Measurements from ENCODE around the gene EVI2A.
"Not testable (repeated sequence)": the region's sequence is repeated elsewhere in the genome, so short reads cannot be mapped to it uniquely, and the experiment has no call there.

EVI2A gene

DNA sequence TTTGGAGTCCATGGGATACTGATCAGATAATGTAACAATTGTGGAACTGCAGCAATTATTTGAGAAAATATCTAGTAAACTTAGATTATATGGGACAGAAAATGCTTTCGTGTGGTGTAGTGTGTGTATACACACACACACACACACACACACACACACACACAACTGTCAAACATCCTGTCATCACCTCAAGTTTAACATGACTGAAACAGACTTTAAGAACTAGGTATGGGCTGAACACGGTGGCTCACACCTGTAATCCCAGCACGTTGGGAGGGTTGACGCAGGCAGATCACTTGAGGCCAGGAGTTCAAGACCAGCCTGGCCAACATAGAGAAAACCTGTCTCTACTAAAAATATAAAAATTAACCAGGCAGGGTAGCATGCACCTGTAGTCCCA is 544 bp upstream of the EVI2A start:
- DNase-seq (ENCODE audit: low spot score), result no peak
- no peaks in the 10 kb centered on the region for H3K9me3 Mint-ChIP-seq
- H3K4me1 Mint-ChIP-seq (ENCODE audit: low read depth), result peaks cover 24% of the 10 kb centered on the region
- H3K36me3 Mint-ChIP-seq (ENCODE audit: low read depth), result peaks cover 29% of the 10 kb centered on the region
- peak overlapping the region; percentile 94 for H3K27ac Mint-ChIP-seq
- peak overlapping the region; percentile 86 for H3K4me3 Mint-ChIP-seq
- no peaks in the 10 kb centered on the region for H3K27me3 Mint-ChIP-seq (ENCODE audit: low read depth)

DNA sequence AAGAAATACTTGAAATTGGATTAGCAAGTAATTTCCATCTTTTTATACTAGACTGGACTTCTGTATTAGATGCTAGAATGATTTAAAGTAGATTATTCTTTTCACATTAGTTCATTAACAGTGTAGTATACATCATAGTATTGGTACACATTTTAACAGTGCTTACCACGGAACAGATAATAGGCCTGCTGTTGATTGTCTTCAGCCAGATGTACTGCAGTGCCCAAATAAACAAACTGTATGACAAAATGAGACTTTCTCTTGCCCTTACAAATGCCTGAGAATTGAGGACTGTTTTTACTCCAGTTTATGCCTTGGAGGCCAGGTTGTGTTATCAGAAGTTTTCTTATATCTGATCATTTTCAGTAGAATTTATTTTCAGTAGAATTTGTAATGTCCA is 631 bp downstream of the EVI2A start:
- Mint-ChIP-seq H3K4me3 (peak overlapping the region; percentile 86), H3K27me3 (ENCODE audit: low read depth) (no peaks in the 10 kb centered on the region), H3K4me1 (ENCODE audit: low read depth) (peaks cover 30% of the 10 kb centered on the region), H3K9me3 (no peaks in the 10 kb centered on the region), H3K27ac (peak overlapping the region; percentile 94), H3K36me3 (ENCODE audit: low read depth) (peaks cover 37% of the 10 kb centered on the region)
- DNase-seq (ENCODE audit: low spot score), result no peak

DNA sequence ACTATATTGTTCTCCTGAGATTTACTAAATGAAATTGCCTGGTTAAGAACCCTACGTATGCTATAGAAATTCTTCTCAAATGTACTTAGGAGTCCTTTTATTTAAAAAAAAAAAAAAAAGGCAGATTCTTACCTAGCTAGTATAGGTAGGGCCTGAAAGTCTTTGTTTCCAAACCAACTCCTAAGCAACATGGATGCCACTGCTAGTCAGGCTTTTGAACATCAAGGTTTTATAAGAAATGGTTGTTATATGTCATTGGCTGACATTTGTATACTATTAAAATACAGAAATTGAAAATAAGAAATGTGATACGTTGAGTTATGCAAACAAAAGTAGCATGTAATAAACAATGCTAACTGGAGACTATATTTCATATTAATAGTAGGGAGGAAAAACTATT is 1.2 kb downstream of the EVI2A start:
- peak overlapping the region; percentile 94 for H3K27ac Mint-ChIP-seq
- peaks cover 37% of the 10 kb centered on the region for H3K36me3 Mint-ChIP-seq (ENCODE audit: low read depth)
- H3K4me3 Mint-ChIP-seq, result peak overlapping the region; percentile 86
- no peaks in the 10 kb centered on the region for H3K9me3 Mint-ChIP-seq
- no peak for DNase-seq (ENCODE audit: low spot score)
- H3K27me3 Mint-ChIP-seq (ENCODE audit: low read depth), result no peaks in the 10 kb centered on the region
- H3K4me1 Mint-ChIP-seq (ENCODE audit: low read depth), result peaks cover 34% of the 10 kb centered on the region

DNA sequence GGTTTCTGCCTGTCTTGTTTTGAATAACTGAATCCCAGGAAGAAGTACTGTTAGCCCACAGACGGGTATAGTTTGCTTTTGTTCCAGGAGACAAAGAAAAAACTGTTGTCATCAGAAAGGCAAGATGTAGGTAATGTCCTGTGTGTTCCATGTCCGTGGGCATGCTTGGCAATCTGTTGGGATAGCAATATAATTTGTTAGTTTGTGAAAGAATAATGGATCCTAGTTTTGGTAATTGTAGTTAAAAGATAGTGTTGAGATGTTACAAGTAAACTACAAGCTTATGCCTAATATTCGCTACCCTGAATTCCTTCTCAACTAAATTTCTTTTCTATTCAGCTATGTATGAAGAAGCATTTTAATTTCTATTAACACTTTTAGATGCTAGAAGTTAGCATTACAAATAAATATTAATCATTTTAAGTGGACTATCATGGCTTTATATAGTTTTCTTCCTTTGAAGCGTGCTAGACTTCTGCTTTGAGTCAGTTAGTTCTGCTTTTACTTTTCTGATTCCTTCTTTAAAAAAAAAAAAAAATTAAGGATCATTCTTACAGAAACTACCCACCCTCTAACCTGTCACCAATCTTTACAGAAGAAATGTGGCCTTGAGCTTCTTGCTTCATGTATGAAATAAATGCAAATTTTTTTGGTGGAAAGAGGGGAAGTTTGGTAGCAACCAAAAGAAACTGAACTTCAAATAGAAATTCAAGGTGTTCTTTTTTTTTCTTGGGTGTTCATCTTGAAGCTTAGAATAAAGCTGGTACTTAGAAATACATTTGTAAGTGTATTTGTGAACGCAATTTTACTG is 2.4 kb downstream of the EVI2A start:
- Mint-ChIP-seq H3K36me3 (ENCODE audit: low read depth) (peaks cover 44% of the 10 kb centered on the region), H3K9me3 (no peaks in the 10 kb centered on the region), H3K27me3 (ENCODE audit: low read depth) (no peaks in the 10 kb centered on the region), H3K4me3 (peak overlapping the region; percentile 86), H3K27ac (peak overlapping the region; percentile 94), H3K4me1 (ENCODE audit: low read depth) (peaks cover 44% of the 10 kb centered on the region)
- no peak for DNase-seq (ENCODE audit: low spot score)

DNA sequence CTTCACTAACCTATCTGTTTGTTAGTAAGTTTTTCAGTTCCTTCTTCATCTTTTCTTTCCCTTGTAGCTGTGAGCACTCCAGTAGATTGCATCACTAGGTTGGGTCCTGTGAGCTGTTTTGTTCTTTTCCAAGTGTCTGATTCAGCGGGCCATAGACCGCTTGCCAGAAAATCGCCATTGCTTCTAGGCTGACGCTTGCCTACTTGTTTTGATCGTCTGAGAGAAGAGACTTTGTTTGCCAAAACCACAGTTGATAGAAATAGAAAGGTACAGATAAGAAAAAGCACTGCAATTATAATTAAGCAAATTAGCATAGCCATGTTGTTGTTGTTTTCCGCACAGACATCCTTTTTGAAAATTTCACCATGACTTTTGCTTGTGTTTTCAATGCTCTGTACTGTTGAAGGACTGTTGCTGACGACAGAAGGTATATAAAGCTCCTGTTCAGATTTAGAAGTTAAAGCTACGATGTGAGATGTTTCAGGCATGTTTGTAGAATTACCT is 3.1 kb downstream of the EVI2A start:
- Mint-ChIP-seq H3K4me3 (peak overlapping the region; percentile 86), H3K36me3 (ENCODE audit: low read depth) (peaks cover 45% of the 10 kb centered on the region), H3K27me3 (ENCODE audit: low read depth) (no peaks in the 10 kb centered on the region), H3K27ac (peak overlapping the region; percentile 94), H3K9me3 (no peaks in the 10 kb centered on the region), H3K4me1 (ENCODE audit: low read depth) (peaks cover 41% of the 10 kb centered on the region)
- peak; percentile 66 for DNase-seq (ENCODE audit: low spot score)

DNA sequence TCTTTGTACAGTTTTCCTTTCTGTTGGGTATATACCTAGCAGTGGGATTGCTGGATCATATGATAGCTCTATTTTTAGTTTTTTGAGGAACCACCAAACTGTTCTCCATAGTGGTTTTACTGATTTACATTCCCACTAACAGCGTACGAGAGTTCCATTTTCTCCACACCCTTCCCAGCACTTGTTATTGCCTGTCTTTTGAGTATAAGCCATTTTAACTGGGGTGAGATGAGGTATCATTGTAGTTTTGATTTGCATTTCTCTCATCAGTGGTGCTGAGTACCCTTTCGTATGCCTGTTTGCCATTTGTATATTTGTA is 6.7 kb downstream of the EVI2A start:
- peak overlapping the region; percentile 98 for H3K27ac Mint-ChIP-seq
- peak overlapping the region; percentile 95 for H3K4me3 Mint-ChIP-seq
- H3K36me3 Mint-ChIP-seq (ENCODE audit: low read depth), result peaks cover 63% of the 10 kb centered on the region
- H3K9me3 Mint-ChIP-seq, result no peaks in the 10 kb centered on the region
- peaks cover 42% of the 10 kb centered on the region for H3K4me1 Mint-ChIP-seq (ENCODE audit: low read depth)
- no peaks in the 10 kb centered on the region for H3K27me3 Mint-ChIP-seq (ENCODE audit: low read depth)
- DNase-seq (ENCODE audit: low spot score), result no peak

DNA sequence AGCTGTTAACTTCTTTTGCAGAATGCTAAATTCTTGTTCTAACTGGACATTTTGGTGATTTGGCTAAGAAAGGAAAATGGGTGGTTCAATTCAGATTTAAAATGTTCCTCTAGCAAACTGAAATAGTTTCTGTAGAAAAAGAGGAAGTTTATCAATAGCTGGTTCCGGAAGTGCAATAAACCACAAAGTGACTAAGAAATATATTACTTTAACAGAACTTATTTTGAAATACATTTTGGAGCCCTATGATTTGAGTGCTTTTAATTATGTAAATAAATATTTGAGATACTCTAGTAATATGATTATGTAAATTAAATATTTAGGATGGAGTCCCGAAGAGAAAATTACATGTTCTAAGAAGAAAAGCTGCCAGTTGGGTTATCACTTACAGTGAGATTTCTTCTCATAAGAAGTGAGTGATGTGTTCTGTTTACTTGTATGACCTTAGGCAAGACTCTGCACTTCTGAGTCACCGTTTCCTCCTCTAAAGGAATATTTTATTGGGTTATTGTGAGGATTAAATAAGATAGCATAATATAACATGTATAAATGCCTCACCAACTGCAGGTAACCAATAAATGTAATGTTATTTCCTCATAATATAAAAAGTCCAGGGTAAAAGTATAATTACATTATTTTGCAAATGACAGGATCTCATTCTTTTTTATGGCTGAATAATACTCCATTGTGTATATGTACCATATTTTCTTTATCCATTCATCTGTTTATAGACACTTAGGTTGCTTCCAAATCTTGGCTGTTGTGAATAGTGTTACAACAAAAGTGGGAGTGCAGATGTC is 7.2 kb downstream of the EVI2A start, which contains the start of gene EVI2B:
Gene EVI2B (minus strand): TSS at position 73 of the 800 bp plus-strand sequence. CDS start 8,445 bp downstream, outside the sequence.
- Mint-ChIP-seq H3K9me3 (no peaks in the 10 kb centered on the region), H3K4me1 (ENCODE audit: low read depth) (peaks cover 44% of the 10 kb centered on the region), H3K27ac (peak within 1 kb of the TSS; percentile 98), H3K36me3 (ENCODE audit: low read depth) (peaks cover 59% of the 10 kb centered on the region), H3K27me3 (ENCODE audit: low read depth) (no peaks in the 10 kb centered on the region), H3K4me3 (peak within 1 kb of the TSS; percentile 95)
- no peak for DNase-seq (ENCODE audit: low spot score)

DNA sequence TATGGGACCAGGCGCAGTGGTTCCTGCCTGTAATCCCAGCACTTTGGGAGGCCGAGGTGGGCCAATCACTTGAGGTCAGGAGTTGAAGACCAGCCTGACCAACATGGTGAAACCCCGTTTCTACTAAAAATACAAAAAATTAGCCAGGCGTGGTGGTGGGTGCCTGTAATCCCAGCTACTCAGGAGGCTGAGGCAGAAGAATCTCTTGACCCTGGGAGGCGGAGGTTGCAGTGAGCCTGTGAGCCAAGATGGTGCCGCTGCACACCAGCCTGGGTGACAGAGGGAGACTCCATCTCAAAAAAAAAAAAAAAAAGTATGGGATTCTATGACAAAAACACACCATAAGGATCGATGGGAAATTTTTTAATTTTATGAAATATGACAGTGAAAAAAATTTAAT is 9.2 kb downstream of the EVI2A start:
- Mint-ChIP-seq H3K4me3 (peak overlapping the region; percentile 86), H3K4me1 (ENCODE audit: low read depth) (peaks cover 52% of the 10 kb centered on the region), H3K36me3 (ENCODE audit: low read depth) (peaks cover 56% of the 10 kb centered on the region), H3K27ac (peak overlapping the region; percentile 97)
- not testable (repeated sequence) for H3K9me3 Mint-ChIP-seq; DNase-seq (ENCODE audit: low spot score); H3K27me3 Mint-ChIP-seq (ENCODE audit: low read depth)

DNA sequence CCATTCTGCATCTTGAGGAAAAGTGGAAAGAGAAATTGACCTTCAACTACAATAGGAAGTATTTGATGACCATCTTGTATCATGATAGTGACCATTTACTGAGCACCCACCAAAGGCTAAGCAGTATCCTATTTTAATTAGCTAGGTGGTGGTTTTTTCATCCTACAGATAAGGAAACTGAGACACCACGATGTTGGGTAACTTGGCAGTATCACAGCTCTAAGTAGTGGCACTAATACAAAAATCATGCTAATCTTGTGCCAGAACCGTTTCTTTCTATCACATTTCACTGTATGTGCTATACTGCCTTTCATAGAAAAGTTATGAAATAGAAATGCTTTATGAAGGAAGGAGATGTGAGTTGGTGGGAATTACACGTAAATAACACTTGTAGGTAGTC is 9.9 kb downstream of the EVI2A start:
- Mint-ChIP-seq H3K4me3 (peak overlapping the region; percentile 86), H3K9me3 (no peaks in the 10 kb centered on the region), H3K27me3 (ENCODE audit: low read depth) (no peaks in the 10 kb centered on the region), H3K27ac (peak overlapping the region; percentile 97), H3K36me3 (ENCODE audit: low read depth) (peaks cover 54% of the 10 kb centered on the region), H3K4me1 (ENCODE audit: low read depth) (peaks cover 52% of the 10 kb centered on the region)
- DNase-seq (ENCODE audit: low spot score), result no peak

DNA sequence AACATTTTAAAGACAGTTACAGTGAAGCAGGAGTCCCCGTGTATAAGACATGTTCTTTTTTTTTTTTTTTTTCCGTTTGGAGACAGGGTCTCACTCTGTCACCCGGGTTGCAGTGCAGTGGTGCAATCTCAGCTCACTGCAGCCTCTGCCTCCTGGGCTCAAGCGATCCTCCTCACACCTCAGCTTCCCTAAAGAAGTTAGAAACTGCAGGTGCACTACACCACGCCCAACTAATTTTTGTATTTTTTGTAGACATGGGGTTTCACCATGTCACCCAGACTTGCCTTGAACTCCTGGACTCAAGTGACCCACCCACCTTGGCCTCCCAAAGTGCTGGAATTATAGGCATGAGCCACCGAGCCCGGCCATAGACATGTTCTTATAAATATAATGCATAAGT is 10.5 kb downstream of the EVI2A start:
- H3K4me1 Mint-ChIP-seq (ENCODE audit: low read depth), result peaks cover 55% of the 10 kb centered on the region
- H3K27ac Mint-ChIP-seq, result peak overlapping the region; percentile 97
- H3K27me3 Mint-ChIP-seq (ENCODE audit: low read depth), result no peaks in the 10 kb centered on the region
- DNase-seq (ENCODE audit: low spot score), result no peak
- H3K9me3 Mint-ChIP-seq, result no peaks in the 10 kb centered on the region
- peaks cover 56% of the 10 kb centered on the region for H3K36me3 Mint-ChIP-seq (ENCODE audit: low read depth)
- H3K4me3 Mint-ChIP-seq, result peak overlapping the region; percentile 86

DNA sequence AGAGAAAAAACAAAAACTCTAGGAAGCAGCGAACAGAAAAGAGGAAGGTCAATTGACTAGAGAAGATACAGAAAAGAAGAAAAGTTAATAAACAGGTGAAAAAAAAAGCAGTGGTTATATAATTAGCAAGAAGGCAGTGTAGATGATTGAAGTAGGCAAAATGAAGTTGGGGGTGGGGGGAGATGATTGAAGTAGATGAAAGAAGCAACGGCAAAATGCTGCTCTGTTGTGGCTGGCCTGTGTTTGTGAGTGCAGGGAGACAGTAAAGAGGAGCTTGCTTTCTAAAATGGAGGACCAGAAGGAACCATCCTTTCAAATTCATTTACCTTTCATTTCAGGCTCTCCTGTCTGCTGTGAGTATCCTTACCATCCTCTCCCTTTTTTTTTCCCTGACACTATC is 11.2 kb downstream of the EVI2A start:
- H3K9me3 Mint-ChIP-seq, result no peaks in the 10 kb centered on the region
- H3K4me1 Mint-ChIP-seq (ENCODE audit: low read depth), result peaks cover 54% of the 10 kb centered on the region
- peak overlapping the region; percentile 96 for H3K27ac Mint-ChIP-seq
- no peak for DNase-seq (ENCODE audit: low spot score)
- peaks cover 63% of the 10 kb centered on the region for H3K36me3 Mint-ChIP-seq (ENCODE audit: low read depth)
- H3K27me3 Mint-ChIP-seq (ENCODE audit: low read depth), result no peaks in the 10 kb centered on the region
- H3K4me3 Mint-ChIP-seq, result peak overlapping the region; percentile 86

DNA sequence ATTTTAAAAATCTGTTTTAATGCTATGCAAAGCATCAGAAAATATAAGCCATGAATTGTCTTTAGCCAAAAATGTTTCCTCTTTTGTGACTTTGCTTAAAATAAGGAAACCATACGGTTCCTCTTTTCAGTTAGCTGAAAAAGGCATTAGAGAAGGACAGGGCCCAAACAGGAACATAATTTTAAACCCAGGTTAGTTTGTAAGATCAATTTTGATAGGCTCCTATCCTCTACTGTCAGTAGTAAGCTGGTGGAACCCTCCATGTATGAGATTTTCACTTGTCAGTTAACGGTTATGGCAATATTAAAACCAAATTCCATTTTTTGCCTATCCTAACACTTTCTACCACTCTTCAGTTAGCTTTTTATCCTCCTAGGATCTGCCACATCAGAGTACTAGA is 11.9 kb downstream of the EVI2A start:
- H3K4me1 Mint-ChIP-seq (ENCODE audit: low read depth), result peaks cover 51% of the 10 kb centered on the region

DNA sequence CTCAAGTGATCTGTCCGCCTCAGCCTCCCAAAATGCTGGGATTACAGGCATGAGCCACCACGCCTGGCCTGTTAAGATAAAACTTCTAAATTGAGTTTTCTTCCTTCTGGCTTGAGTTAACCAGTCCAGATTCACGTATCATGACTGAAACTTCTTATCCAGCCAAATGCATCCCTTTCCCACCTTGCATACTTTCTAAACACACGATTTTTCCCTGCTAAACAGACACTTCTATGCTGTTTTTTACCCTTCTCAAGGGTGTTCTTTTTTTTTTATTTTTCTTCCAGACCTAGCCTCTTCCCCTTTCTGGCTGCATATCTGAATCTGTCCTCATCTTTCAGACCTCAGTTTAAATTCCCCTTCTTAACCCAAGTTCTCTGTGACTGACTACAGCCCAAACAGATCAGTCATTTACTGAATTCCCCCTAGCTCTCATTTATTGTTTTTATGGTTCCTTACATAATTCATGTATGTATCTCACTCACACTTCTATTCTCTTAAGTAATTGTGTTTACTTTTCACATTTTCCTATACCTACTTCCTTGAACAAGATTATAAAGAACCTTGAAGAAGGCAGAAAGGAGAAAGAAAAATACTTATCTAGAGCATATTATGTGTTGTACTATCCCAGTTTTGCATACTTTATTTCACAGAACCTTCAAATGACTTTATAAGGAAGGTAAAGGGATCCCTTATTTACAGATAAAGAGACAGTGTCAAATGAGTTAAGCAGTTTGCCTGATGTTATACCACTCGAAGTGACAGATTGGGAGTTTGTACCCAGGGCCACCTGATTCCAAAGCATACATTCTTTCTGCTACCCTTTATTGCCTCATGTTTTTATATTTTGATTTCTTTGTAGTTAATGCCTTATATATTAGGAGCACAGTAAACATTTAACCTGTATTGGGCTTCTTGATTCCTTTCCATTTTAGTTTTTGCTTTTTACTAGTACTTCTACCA is 12.8 kb downstream of the EVI2A start:
- H3K27ac Mint-ChIP-seq, result peak overlapping the region; percentile 96
- peaks cover 10% of the 10 kb centered on the region for H3K9me3 Mint-ChIP-seq
- DNase-seq (ENCODE audit: low spot score), result no peak
- no peaks in the 10 kb centered on the region for H3K27me3 Mint-ChIP-seq (ENCODE audit: low read depth)
- H3K36me3 Mint-ChIP-seq (ENCODE audit: low read depth), result peaks cover 69% of the 10 kb centered on the region
- peak overlapping the region; percentile 86 for H3K4me3 Mint-ChIP-seq
- H3K4me1 Mint-ChIP-seq (ENCODE audit: low read depth), result peaks cover 50% of the 10 kb centered on the region

More for the DNA sequence above, 11.9 kb downstream of the EVI2A start:
- H3K36me3 Mint-ChIP-seq (ENCODE audit: low read depth), result peaks cover 66% of the 10 kb centered on the region
- DNase-seq (ENCODE audit: low spot score), result no peak
- H3K9me3 Mint-ChIP-seq, result peaks cover 6% of the 10 kb centered on the region
- peak overlapping the region; percentile 96 for H3K27ac Mint-ChIP-seq
- no peaks in the 10 kb centered on the region for H3K27me3 Mint-ChIP-seq (ENCODE audit: low read depth)
- H3K4me3 Mint-ChIP-seq, result peak overlapping the region; percentile 86

All from T-helper 2 cell treated with Interferon-gamma antibody and Interleukin-4, amounts not matched to agents 5 μg/mL and 100 μg/mL, for 36 hours (primary cell).